GM12891 (cell line): Measurements from ENCODE around the gene SETBP1.

Experiments used
- DNase-seq: peaks from one replicate; pipeline ENCODE4 v3.0.0; 2011; ENCODE audit warnings: low spot score; ENCODE audit not compliant: insufficient read length
- FAIRE-seq: peaks from 2 replicates; lab custom pipeline; 2011; peaks lifted over from hg19 to GRCh38; lab: Jason Lieb, UNC
- PAX5 ChIP-seq: IDR thresholded peaks from 2 replicates; pipeline ENCODE4 v1.6.1; 2011; ENCODE audit warnings: low read length, moderate library complexity, mild to moderate bottlenecking; ENCODE audit not compliant: insufficient read depth, severe bottlenecking
- POLR2A ChIP-seq: IDR thresholded peaks from 2 replicates; pipeline ENCODE4 v1.6.1; 2011; ENCODE audit warnings: low read depth, low read length, control low read depth
- POLR2AphosphoS5 ChIP-seq: IDR thresholded peaks from 2 replicates; pipeline ENCODE4 v1.6.1; 2011; ENCODE audit warnings: low read depth, low read length, control low read depth
- POU2F2 ChIP-seq: IDR thresholded peaks from 2 replicates; pipeline ENCODE4 v1.6.1; 2011; ENCODE audit warnings: low read depth, mild to moderate bottlenecking, control low read depth, low read length, moderate library complexity
- SPI1 ChIP-seq: IDR thresholded peaks from 2 replicates; pipeline ENCODE4 v1.6.1; 2011; ENCODE audit warnings: low read depth, low read length, control low read depth
- TAF1 ChIP-seq: IDR thresholded peaks from 2 replicates; pipeline ENCODE4 v1.6.1; 2011; ENCODE audit warnings: low read depth, low read length, control low read depth

SETBP1 gene

DNA sequence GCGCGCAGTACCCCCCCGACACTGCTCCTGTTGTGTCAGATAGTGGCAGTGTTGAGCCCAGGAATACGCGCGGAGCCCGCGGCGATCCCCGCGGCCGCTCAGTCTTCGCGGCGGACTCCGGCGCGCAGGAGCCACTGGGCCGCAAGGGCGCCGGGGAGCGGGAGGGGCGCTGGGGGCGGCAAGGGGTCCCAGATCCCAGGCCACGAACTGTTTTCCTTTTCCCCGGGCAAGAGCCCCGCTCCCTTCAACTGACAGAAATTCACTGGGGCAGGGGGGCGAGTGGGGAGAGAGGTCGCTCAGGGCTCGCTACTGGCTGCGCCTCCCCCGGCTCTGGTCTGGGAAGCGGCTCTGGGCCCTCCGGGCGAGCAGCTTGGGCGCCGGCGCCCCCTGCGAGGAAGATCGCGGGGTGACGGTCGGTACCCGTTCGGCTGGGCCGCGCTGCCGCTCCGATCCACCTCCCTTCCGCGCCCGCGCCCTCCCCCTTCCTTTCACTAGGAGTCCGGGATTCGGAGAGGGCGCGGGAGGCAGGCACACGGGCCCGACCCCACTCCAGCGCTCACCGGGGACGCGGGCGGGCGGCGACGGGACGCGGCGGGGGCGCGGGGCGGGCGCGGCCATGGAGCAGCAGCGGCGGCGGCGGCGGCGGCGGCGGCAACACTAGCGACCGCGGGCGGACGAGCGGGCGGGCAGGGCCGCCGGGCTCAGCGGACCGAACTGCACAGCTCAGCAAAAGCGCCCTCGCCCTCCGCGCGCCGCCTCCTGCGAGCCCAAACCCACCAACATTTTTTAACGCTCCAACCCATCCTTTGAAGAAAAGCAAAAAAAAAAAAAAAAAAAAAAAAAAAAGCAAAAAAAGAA, 1.4 kb upstream of the SETBP1 start:
- FAIRE-seq (peak; percentile 81), DNase-seq (peak; percentile 66)
- 0 out of 2 replicates have a peak, but pooled peaks have one; percentile 18 for TF ChIP-seq POU2F2
- TF ChIP-seq PAX5: no peak
- TF ChIP-seq POLR2AphosphoS5: 0 out of 2 replicates have a peak, but pooled peaks have one; percentile 46
- 0 out of 2 replicates have a peak, but pooled peaks have one; percentile 60 for TF ChIP-seq TAF1
- no peak for TF ChIP-seq SPI1
- 0 out of 2 replicates have a peak, but pooled peaks have one; percentile 32 for TF ChIP-seq POLR2A

DNA sequence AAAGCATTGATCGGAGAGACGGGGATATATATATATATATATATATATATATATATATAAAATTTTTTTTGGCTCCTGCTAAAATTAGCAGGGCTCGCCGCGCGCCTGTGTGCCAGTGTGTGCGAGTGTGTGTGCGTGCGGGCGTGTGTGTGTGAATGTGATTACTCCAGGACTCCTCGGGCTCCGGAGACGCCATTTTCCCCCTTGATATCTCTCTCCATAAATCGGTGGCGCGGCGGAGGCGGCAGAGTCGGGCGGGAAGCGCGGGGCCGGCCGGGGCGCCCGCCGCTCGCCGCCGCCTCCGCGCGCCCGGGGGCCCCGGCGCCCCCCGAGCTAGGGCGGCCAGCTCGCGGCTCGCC, 795 bp upstream of the SETBP1 start:
- TF ChIP-seq POLR2A (no peak), TAF1 (no peak), POLR2AphosphoS5 (no peak), SPI1 (no peak), POU2F2 (no peak), PAX5 (no peak)
- peak; percentile 29 for DNase-seq

DNA sequence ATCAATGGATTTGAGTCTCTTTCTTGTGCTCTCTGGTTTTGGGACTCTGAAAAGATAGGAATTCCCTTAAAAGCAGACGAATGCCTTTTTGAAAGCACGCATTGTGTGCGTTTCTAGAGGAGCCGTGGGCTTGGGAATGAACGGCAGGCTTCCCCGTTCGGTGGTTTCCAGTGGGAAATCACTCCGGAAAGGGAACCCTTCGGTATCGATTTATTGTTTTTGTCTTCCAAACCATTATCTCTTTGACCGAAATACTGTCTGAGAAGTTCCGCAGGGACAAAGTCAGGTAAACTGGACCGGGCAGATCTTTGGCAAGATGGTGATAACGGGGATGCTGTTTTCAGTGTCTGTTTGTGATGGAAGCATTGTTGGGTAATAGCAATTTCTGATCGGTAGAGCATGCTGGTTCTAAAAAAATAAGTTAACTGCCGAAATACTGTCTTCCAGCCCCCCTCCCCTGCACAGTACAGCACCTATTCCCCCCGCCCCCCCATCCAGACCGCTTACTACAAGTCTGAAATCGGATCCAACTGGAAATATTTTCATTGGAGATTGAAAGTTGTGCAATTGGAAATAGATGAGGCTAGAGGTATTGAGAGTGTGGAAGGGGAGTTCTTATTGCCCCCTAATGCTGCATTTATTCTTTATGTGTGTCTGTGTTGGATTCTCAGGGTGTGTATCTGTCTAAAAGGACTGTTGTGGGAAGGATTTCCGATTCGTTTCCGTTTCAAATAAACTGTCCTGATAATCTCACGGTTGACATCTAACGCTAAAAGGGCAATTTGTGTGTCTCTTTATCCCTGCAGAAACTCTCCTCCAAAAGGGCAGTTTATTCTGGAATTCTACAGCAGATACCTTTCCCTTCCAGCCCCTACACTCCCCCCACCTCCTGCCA, 635 bp downstream of the SETBP1 start:
- DNase-seq (no peak), FAIRE-seq (peak; percentile 84)
- TF ChIP-seq POU2F2 (no peak), POLR2AphosphoS5 (no peak), TAF1 (no peak), POLR2A (no peak), SPI1 (no peak), PAX5 (no peak)

More for the DNA sequence above, 795 bp upstream of the SETBP1 start:
- FAIRE-seq: peak; percentile 23

DNA sequence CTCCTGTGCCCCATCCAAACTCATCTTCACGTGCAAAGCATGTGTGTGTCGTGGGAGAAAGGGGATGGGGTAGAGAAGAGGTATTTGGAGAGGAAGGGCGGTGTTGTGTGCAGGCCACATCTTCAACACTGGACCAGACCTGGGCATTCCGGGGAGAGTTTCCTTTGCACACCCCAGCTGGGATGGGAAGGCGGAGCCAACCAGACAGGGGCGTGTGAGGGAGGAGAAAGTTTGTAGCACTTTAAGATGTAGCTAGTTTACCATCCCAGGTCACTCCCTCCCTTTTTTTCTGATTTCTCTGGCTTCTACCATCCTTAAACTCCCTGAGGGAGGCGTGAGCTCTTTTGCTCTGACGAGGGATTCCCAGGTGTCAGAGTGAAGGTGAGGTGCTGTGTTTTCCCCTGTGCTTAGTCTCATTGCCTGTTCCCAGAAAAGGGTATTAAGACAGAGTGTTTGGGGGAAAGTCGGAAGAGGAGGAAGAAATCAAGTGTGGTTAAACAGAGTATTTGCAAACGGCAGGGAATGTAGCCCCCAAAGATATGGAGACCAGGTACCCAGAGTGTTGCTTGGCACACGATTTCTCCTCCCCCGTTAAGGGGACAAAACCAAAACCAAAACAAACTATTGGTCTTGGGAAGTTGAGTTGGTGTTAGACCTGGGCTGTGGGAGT, 1.6 kb downstream of the SETBP1 start:
- no peak for FAIRE-seq
- no peak for TF ChIP-seq TAF1
- no peak for TF ChIP-seq POLR2A
- no peak for TF ChIP-seq SPI1
- no peak for TF ChIP-seq POLR2AphosphoS5
- TF ChIP-seq POU2F2: no peak
- TF ChIP-seq PAX5: no peak
- DNase-seq: no peak

DNA sequence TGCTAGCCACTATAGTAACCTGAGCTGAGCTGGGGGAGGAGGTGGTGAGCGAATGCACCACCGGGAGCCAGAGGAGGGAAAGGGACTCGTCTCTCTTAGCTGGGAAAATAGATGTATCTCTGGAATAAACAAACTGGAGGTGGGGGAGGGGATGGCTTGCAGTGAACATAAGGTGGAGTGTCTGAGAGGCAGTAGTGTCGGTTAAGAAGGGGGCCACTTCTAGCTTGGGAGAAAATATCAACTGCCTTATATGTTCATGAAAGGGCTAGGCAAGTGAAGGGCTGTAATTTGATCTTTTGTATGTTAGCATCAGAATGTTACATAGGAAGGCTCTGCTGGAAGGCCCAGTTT, 2.2 kb downstream of the SETBP1 start:
- FAIRE-seq (peak; percentile 80), DNase-seq (no peak)
- TF ChIP-seq POLR2AphosphoS5 (no peak), POU2F2 (no peak), POLR2A (no peak), TAF1 (no peak), PAX5 (no peak), SPI1 (no peak)

DNA sequence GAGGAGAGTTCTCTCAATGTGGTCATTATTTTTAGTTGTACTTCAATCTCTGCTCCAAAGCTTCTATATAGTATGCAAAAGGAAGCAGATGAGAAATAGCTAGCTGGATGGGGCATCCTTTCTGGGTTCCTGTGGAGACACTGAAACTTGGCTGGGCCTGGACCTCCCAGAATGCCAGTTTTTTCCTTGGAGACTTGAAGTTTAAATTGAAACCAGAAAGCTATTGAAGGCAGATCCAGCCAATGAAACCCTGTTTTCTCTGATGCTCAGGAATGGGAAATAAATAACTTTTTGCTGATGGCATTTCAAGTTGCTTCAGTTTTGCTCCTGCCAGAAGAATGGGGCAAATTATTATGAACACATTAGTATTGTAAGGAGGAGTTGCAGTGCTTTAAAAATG, 2.9 kb downstream of the SETBP1 start:
- FAIRE-seq (no peak), DNase-seq (no peak)
- no peak for TF ChIP-seq TAF1
- TF ChIP-seq POU2F2: no peak
- no peak for TF ChIP-seq PAX5
- no peak for TF ChIP-seq POLR2AphosphoS5
- TF ChIP-seq POLR2A: no peak
- TF ChIP-seq SPI1: no peak

DNA sequence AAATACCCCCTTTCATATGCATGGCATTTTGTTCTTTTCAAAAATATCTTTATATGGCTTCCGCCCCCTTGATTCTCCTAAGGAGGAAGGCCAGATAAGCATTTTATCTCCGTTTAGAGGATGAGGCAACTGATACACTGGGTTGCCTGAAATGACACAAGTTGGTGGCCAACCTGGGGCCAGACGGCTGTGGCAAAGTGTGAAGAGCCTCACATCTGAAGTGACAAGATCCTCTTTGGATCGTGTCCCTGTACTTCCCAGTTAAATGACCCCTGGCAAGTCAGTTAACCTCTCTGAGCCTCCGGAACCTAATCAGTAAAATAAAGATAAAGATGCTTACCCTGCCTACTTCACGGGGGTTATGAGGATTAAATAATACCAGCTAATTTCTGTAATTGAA, 4.6 kb downstream of the SETBP1 start:
- DNase-seq (no peak), FAIRE-seq (no peak)
- TF ChIP-seq SPI1 (no peak), POU2F2 (no peak), POLR2AphosphoS5 (no peak), PAX5 (no peak), POLR2A (no peak), TAF1 (no peak)

DNA sequence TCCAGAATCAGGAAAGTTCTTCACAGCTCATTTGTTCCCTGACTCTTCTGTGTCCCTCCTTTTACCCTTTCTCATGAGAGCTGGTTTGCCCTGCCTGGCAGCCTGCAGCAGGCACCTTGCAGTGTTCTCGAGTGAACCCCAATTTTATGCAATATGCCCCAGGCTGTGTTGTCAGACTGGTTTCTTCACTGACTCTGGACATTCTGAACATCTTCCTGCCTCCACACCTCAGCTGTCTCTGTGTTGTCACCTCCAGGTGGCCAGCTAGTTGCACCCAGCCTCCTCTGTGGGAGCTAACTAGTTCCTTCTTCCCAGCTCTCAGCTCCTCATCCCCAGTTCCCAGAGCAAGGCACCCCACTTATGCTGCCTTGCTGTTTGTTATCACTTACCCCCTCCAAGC, 5.5 kb downstream of the SETBP1 start:
- DNase-seq: no peak
- no peak for TF ChIP-seq PAX5
- no peak for TF ChIP-seq POLR2AphosphoS5
- no peak for TF ChIP-seq SPI1
- no peak for TF ChIP-seq POLR2A
- no peak for TF ChIP-seq POU2F2
- no peak for TF ChIP-seq TAF1
- FAIRE-seq: no peak
